ENCODE results near the gene FFAR3.

FFAR3 gene

DNA sequence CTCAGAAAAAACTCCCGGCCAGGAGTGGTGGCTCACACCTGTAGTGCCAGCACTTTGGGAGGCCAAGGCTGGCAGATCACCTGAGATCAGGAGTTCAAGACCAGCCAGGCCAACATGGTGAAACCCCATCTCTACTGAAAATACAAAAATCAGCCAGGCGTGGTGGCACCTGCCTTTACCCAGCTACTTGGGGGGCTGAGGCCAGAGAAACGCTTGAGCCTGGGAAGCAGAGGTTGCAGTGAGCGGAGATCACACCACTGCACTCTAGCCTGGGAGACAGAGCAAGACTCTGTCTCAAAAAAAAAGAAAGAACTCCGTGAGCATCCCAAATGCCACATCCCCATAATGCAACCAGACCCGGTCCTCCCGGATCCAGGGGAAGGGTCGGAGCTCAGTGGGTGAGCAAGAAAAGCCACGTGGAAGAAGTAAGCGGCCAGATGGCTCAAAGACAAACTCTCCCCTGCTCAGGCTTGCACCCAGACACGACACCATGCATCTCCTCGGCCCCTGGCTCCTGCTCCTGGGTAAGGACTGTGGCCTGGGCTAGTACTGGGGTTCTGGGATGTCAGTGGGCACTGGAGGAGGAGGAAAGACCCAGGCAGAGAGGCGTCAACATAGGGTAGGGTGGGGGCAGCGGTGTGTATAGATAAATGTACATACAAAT lies 26.6 kb upstream of the FFAR3 start:
- DNase-seq, result no peak

DNA sequence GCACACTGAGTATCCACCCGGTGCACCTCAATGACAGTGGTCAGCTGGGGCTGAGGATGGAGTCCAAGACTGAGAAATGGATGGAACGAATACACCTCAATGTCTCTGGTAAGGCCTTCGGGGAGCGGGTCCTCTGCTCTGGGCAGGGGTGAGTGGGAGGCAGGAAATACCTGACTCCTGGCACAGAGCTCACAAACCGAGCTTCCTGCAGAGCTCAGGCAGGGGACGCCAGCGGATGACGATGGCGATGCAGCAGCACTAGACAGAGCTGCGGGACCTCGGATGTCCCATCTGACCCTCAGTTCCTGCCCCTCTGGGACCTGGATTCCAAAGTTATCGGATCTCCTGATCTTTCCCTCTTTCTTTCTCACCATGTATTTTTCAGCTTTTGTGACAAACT lies 25.4 kb upstream of the FFAR3 start:
- DNase-seq, result no peak

DNA sequence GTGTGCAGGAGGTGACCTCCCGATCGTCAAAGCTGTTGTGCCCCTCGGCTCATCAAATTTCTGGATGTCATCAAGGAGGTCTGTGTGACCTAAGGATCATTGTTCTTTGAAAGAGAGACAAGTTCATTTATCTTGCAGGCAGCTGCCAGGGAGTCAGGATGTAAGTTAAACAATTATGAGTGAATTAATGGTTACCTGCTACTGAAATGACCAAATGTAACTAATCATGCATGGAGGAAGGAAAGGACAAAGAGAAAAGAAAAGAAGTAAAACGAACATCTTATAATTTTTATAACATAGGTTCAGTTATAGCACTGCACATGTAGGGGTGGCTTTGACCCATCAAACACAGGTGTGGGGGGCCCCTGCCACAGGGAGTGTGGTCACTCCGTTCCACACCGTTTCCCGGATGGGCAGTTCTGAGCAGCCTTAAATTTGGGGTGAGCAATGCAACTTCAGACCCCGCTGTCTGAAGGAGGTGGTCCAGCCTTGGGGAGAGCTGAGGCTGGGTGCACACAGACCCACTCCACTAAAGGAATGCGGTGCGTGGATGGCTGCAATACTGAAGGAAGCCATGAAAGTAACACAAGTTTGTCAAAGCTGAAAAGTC lies 24.0 kb upstream of the FFAR3 start:
- DNase-seq, result no peak

DNA sequence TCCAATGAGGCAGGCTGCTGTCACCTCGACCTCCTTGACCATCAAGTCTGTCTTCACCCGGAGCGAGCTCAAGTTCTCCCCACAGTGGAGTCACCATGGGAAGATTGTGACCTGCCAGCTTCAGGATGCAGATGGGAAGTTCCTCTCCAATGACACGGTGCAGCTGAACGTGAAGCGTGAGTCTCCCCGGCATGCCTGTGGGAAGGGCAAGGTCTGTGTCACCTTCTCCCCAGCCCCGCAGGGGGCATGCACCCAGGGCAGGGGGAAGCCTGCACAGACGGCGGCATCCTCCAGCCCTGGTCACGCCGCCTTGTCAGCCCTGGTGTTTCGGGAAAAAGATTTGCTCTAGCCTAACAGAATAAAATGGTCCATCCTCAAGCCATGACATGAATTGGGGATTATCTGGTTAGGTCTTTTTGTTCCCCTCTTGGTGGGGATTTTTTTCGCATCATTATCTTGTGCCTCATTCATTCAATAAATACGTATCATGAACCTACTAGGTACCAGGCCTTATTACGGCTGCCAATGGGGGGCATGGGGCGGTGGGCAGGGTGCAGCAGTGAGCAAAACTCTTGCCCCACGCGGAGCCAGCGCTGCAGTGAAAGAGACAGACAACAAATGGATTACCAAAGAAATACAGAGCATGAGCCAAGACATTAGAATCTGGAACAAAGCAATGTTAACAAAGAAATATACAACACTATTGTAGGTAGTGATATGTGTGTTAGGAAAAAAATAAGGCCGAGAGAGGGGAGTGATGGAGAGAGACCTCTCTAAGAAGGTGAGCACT lies 21.9 kb upstream of the FFAR3 start:
- no peak for DNase-seq

DNA sequence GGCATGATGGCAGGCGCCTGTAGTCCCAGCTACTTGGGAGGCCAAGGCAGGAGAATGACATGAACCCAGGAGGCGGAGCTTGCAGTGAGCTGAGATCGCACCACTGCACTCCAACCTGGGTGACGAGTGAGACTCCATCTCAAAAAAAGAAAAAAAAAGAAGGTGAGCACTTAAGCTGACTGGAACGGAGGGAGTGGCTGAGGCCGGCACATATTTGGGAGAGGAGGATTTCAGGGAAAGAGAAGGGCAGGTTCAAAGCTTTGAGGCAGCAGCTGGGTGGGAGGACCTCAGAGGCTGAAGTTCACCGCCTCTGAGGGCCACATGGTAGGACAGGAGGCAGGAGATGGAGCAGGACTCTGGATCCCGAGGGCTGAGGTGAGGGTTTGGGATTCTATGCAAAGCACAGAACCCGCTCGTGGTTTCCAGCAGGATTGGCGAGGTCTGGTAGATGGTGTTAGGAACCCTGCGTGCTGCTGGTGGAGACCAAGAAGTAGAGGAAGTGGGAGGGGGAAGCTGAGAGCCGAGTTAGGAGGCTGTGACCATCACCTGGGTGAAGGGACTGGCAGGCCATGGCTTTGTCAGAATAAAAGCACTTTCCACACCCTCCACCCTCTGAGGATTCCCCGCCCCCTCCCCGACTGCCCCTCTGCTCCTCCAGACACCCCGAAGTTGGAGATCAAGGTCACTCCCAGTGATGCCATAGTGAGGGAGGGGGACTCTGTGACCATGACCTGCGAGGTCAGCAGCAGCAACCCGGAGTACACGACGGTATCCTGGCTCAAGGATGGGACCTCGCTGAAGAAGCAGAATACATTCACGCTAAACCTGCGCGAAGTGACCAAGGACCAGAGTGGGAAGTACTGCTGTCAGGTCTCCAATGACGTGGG lies 20.9 kb upstream of the FFAR3 start:
- DNase-seq, result no peak

DNA sequence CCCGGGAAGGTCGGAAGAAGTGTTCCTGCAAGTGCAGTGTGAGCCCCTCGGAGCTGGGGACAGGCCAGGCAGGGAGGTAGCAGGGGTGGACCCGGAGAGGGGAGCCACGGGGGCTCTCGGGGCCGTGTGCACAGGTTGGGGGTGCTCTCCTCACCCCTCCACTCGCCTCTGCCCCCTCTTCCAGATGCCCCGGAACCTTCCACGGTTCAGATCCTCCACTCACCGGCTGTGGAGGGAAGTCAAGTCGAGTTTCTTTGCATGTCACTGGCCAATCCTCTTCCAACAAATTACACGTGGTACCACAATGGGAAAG lies 20.3 kb upstream of the FFAR3 start:
- DNase-seq, result no peak

DNA sequence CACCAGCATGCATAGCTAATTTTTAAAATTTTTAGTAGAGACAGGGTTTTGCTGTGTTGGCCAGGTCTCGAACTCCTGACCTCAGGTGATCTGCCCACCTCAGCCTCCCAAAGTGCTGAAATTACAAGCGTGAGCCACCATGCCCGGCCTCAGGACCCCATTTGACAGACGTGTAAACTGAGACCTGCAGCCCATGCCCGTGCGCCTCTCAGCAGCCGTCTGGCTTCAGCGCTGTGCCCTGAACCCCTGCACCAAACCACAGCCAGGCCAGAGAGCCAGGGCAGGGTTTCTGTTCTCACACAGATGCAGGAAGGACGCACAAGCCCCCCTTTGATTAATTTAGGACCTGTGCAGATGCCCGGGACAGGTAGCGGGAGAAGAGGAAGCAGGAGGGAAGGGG lies 17.8 kb upstream of the FFAR3 start:
- DNase-seq, result no peak

DNA sequence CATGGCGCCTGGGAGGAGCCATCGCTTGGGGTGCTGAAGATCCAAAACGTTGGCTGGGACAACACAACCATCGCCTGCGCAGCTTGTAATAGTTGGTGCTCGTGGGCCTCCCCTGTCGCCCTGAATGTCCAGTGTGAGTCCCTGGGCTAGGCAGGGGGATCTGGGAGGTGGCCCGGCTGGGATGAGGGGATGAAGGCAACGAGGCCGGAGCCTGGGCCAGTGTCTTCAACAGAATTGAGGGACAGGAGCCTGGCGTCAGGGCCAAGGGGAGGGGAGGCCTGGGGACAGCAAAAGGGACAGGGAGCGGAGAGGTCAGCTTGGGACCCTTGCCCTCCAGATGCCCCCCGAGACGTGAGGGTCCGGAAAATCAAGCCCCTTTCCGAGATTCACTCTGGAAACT lies 17.3 kb upstream of the FFAR3 start:
- DNase-seq, result no peak

DNA sequence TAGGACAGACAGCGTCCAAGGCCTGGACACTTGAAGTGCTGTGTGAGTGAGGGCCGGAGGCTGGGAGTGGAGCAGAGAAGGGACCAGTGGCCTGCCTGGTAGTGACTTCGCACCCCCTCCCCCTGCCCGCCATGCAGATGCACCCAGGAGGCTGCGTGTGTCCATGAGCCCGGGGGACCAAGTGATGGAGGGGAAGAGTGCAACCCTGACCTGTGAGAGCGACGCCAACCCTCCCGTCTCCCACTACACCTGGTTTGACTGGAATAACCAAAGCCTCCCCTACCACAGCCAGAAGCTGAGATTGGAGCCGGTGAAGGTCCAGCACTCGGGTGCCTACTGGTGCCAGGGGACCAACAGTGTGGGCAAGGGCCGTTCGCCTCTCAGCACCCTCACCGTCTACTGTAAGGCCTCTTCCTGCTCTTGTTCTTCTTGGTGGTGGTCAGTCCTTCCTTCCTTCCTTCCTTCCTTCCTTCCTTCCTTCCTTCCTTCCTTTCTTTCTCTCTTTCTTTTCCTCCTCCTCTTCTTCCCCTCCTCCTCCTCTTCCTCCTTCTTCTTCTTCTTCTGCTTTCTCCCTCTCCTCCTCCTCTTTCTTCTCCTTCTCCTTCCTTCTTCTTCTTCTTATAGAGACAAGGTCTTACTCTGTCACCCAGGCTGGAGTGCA lies 16.6 kb upstream of the FFAR3 start:
- no peak for DNase-seq

DNA sequence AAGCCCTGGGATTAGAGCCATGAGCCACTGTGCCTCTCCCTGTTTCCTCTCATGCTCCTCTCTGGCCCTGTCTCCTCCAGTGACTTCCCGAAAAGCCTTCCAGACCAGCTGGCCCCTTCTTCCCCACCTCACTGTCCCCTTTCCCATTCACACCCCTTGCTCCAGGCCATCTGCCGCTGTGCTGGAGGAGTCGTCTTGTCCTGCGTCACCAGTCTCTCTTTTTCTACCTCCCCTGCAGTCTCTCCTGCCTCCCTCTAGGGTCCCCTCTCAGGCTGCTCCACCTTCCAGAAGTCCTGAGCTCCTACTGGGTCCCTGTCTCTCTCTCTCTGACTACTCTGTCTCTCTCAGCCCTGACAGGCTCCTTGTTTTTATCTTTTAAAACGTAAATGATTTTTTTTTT lies 15.8 kb upstream of the FFAR3 start:
- DNase-seq, result no peak

DNA sequence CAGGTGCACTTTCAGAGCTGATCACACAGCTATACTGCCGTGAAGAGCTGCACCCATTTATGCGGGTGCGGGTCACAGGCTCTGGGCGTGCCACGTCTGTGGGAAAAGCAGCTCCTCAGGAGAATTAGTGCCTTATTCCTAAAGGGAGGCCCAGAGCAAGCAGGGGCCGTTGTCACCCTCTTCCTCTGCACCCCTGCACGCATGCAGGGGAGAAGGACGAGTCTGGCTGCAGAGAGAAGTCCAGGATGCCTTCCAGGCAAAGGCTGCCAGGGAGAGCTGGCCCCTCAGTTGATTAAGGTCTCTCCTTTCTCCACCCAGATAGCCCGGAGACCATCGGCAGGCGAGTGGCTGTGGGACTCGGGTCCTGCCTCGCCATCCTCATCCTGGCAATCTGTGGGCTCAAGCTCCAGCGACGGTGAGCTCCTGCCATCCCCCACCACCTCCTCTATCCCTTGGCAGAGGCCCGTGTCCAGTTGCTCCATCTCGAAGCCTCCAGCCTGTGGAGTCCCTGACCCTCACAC lies 13.7 kb upstream of the FFAR3 start:
- no peak for DNase-seq

DNA sequence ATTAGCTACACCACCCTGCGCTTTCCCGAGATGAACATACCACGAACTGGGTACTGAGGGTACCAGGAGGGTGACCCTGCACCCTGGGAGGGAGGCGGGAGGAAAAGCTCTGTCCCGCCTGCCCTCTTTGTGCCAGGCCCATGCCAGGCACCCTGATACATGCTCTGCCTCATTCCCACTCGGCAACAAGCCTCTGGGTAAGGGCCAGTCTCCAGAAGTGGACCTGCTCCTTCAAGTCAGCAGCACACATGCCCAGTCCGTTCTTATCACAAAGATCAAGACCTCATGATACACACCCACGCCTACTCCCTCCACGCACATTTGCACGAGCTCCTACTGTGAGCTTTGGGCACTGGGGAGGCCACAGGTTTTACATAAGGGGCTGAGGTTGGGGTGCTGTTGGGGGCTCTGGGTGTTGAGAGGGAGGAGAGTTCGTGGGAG lies 12.6 kb upstream of the FFAR3 start:
- no peak for DNase-seq

DNA sequence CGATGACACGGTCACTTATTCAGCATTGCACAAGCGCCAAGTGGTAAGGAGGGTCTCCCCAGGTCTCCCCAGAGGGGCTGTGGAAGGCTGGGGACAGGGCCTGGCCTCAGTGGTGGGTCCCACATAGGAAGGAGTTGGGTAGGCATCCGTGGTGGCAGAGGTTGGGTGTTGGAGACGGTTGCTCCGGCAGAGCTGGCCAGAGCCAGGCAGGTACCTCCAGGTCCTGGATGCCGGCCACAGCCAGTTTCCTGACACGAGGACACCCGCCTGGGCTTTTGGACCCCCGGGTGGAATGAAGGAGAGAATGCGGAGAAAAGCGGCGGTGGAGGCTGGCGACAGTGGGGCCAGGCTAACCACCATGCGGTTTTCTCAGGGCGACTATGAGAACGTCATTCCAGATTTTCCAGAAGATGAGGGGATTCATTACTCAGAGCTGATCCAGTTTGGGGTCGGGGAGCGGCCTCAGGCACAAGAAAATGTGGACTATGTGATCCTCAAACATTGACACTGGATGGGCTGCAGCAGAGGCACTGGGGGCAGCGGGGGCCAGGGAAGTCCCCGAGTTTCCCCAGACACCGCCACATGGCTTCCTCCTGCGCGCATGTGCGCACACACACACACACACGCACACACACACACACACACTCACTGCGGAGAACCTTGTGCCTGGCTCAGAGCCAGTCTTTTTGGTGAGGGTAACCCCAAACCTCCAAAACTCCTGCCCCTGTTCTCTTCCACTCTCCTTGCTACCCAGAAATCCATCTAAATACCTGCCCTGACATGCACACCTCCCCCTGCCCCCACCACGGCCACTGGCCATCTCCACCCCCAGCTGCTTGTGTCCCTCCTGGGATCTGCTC lies 11.8 kb upstream of the FFAR3 start:
- DNase-seq, result no peak

DNA sequence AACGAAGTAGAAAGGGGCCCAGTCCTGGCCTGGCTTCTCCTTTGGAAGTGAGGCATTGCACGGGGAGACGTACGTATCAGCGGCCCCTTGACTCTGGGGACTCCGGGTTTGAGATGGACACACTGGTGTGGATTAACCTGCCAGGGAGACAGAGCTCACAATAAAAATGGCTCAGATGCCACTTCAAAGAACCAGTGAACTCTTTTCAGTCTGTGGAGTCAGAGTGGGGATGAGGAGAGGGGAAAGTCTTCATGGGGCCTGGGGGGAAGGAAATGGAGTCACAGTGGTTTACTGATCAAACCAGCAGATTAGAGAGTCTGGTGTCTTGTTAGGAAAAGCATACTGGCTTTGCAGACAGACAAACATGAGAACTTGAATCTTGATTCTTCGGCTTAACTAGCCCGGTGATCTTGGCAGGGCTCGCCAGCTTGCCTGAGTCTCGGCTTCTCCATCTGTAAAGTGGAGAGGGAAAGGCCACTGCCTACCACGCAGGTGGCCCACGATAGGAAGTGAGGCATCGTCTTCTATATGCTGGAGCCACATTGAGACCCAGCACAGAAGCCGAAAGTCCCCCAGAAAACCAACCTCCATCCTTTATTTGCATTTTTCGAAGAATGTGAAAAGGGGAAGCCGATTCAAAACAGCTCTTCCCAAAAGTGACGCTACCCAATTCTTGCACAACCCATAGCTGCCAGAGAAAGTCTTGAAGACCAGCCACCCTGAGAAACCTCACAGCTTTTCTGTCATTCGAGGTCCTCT lies 10.9 kb upstream of the FFAR3 start, which contains the start of gene FFAR1:
FFAR1 (plus strand) TSS at position 732 of the 759 bp plus-strand sequence. CDS start 3,650 bp downstream, outside the sequence.
- DNase-seq, result no peak

DNA sequence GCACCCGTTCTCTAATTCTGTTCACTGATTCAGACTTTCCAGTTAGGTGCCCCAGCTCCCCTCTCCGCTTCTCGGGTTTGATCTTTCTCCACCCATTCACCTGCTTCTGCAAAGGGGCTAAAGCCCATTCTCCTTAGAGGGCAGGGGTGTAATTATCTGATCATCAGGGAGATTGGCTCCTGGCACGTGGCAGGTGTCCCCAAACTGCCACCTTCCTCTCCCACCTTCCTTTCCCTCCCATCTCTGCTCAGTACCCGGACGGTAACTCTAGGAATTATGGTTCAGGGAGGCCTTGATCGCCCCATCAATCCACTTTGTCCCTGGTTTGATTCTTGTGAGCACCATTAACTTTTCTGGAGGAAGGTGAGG lies 10.3 kb upstream of the FFAR3 start:
- DNase-seq, result no peak

DNA sequence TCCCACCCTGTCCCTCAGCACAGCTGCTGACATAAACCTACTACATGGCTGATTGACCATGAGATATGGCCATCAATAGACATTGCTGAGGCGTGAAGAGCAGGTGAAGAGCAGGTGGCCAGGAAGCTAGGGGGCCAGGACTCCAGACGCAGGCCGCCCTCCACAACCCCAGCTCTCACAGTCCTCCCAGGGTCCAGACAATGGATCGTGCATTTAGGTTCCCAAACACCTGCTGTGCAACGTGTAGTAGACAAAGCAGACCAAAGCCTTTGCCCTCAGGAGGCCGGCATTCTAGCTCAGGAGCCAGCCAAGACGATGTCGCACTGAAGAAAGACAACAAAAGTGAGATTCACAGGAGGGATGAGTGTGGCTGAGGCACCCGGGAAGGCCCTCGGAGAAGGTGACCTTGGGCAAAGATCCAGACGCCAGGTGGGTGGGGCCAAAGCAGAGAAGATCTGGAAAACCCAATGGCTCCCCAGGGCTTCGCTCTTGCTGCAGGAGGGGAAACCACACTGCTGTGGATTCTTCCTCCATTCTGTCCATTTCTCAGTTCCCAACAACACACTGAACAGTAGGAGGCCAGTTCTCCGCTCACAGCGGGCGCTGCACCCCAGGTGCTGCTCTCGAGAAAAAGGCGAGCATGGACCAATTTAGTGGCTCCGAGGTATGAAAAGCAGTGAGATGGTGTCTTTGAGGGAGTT lies 9.2 kb upstream of the FFAR3 start:
- DNase-seq, result no peak

DNA sequence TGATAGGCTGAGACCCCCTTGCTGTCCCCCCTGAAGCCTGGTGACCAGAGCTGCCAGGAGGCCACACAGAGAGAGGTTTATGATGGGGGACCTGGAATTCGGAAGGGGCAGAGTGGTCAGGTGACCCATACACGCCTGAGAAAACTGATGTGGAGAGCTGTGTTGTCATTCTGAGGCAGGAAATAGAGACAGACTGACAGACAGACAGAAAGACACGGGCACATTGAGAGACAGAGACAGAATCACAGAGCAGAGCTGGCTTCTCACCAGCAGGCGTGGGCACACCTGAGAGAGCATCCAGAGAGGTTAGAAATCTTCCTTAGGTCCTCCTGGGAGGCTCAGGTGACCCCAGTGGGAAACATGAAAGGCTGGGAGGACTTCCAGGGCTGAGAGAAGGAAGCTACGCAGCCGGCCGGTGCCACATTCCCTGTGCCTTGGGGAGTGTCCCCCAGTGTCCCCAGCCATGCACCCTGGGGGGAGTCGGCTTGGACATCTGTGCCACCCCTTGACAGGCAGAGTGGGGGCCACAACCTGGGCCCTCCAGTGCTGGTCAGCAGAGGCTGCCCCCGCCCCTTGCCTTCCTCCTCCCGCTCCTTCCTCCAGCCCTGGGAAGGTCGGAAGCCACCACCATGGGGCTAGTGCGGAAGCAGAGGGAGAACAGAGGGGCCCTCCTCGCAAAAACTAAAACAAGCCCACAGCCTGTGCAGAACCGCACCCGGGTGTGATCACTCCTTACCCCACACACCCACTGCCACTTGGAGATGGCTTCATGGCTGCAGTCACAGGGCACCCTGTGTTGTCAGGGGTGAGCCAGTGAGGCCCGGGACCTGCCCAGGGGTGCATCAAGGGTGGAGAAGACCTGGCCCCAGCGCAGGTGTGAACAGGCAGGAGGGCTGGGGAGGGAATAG lies 8.4 kb upstream of the FFAR3 start:
- no peak for DNase-seq

DNA sequence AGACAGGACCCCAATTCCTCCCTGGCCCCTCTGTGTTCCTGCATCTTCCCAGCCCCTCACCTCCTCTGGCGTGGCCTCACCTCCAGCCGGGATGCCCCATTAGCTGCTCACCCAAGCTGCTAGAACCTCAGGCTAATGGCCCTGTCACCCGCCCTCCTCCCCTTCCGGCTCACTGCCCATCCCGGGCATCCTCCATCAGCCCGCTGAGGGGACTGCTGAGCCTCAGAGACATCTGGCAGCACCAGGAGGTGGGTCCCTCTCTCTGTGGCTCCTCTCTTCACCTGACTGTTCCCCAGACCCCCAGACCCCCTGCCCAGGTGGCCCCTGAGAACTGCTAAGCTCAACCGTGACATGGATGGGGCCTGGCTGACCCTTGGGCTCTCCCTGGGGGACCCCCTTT lies 7.7 kb upstream of the FFAR3 start:
- no peak for DNase-seq
